H9 (cell line): ENCODE measurements around the gene KLHDC1. TPM values are rescaled to one million over a fixed set of nuclear protein-coding genes. Genes with fewer than 3 reads are reported as not detected.

Experiments used
- DNase-seq: peaks from one replicate; pipeline ENCODE4 v3.0.0-alpha.2; 2017
- H2AFZ ChIP-seq: one replicate; pipeline ENCODE4 v1.6.1; 2013; ENCODE audit warnings: mild to moderate bottlenecking, low read length, control low read depth, moderate library complexity
- H2AK5ac ChIP-seq: 2 replicates; pipeline ENCODE4 v1.6.1; 2013; ENCODE audit warnings: low read length, control low read depth, mixed read lengths; ENCODE audit not compliant: insufficient read length
- H2BK120ac ChIP-seq: one replicate; pipeline ENCODE4 v1.6.1; 2013; ENCODE audit warnings: low read depth, mild to moderate bottlenecking, low read length, control low read depth, inconsistent platforms; ENCODE audit not compliant: poor library complexity, severe bottlenecking
- H2BK12ac ChIP-seq: 2 replicates; pipeline ENCODE4 v1.6.1; 2013; ENCODE audit warnings: low read length, control low read depth, mixed read lengths, low read depth; ENCODE audit not compliant: insufficient read length
- H2BK15ac ChIP-seq: 2 replicates; pipeline ENCODE4 v1.6.1; 2013; ENCODE audit warnings: low read depth, low read length, control low read depth
- H2BK20ac ChIP-seq: one replicate; pipeline ENCODE4 v1.6.1; 2013; ENCODE audit warnings: low read depth, mild to moderate bottlenecking, low read length, control low read depth, inconsistent platforms; ENCODE audit not compliant: poor library complexity, severe bottlenecking
- H2BK5ac ChIP-seq: 2 replicates; pipeline ENCODE4 v1.6.1; 2013; ENCODE audit warnings: low read length, control low read depth, mixed read lengths; ENCODE audit not compliant: insufficient read length
- H3K14ac ChIP-seq: 2 replicates; pipeline ENCODE4 v1.6.1; 2013; ENCODE audit warnings: low read length, control low read depth; ENCODE audit not compliant: insufficient read depth
- H3K18ac ChIP-seq: 2 replicates; pipeline ENCODE4 v1.6.1; 2013; ENCODE audit warnings: low read depth, mild to moderate bottlenecking, mixed read lengths, low read length, control low read depth; ENCODE audit not compliant: insufficient read length
- H3K23ac ChIP-seq: 2 replicates; pipeline ENCODE4 v1.6.1; 2013; ENCODE audit warnings: low read length, control low read depth, mixed read lengths, low read depth; ENCODE audit not compliant: insufficient read length
- H3K23me2 ChIP-seq: 2 replicates; pipeline ENCODE4 v1.6.1; 2013; ENCODE audit warnings: low read depth, mild to moderate bottlenecking, mixed read lengths, low read length, control low read depth; ENCODE audit not compliant: insufficient read length, poor library complexity, severe bottlenecking
- H3K27ac ChIP-seq: 2 replicates; pipeline ENCODE4 v1.5.1; 2013; ENCODE audit warnings: low read length, control low read depth, mixed read lengths, low read depth; ENCODE audit not compliant: insufficient read length
- H3K27me3 ChIP-seq: 2 replicates; pipeline ENCODE4 v1.6.1; 2013; ENCODE audit warnings: low read length, control low read depth, inconsistent platforms; ENCODE audit not compliant: insufficient read depth
- H3K4ac ChIP-seq: 2 replicates; pipeline ENCODE4 v1.6.1; 2013; ENCODE audit warnings: low read depth, mild to moderate bottlenecking, control low read depth, inconsistent platforms, low read length, moderate library complexity
- H3K4me1 ChIP-seq: 2 replicates; pipeline ENCODE4 v1.6.1; 2013; ENCODE audit warnings: low read length, control low read depth, inconsistent platforms; ENCODE audit not compliant: insufficient read depth
- H3K4me2 ChIP-seq: 2 replicates; pipeline ENCODE4 v1.6.1; 2013; ENCODE audit warnings: low read length, control low read depth, mixed read lengths; ENCODE audit not compliant: insufficient read length, insufficient read depth
- H3K56ac ChIP-seq: 2 replicates; pipeline ENCODE4 v1.6.1; 2013; ENCODE audit warnings: low read depth, mild to moderate bottlenecking, mixed read lengths, low read length, control low read depth; ENCODE audit not compliant: insufficient read length
- H3K79me1 ChIP-seq: 2 replicates; pipeline ENCODE4 v1.6.1; 2013; ENCODE audit warnings: low read depth, mild to moderate bottlenecking, moderate library complexity, low read length, control low read depth, inconsistent platforms; ENCODE audit not compliant: insufficient read depth, poor library complexity, severe bottlenecking
- H3K79me2 ChIP-seq: 2 replicates; pipeline ENCODE4 v1.6.1; 2013; ENCODE audit warnings: low read length, control low read depth, inconsistent platforms; ENCODE audit not compliant: insufficient read depth
- H3K9ac ChIP-seq: 2 replicates; pipeline ENCODE4 v1.6.1; 2013; ENCODE audit warnings: low read length, control low read depth, mixed read lengths; ENCODE audit not compliant: insufficient read length; ENCODE audit errors: extremely low read depth
- H3K9me3 ChIP-seq: one replicate; pipeline ENCODE4 v1.6.1; 2013; ENCODE audit warnings: low read depth, low read length, inconsistent platforms; ENCODE audit not compliant: control insufficient read depth
- H3T11ph ChIP-seq: one replicate; pipeline ENCODE4 v1.6.1; 2013; ENCODE audit warnings: mild to moderate bottlenecking, low read length, control low read depth, inconsistent platforms
- H4K20me1 ChIP-seq: one replicate; pipeline ENCODE4 v1.6.1; 2013; ENCODE audit not compliant: control insufficient read depth, insufficient read length, insufficient read depth
- H4K5ac ChIP-seq: 2 replicates; pipeline ENCODE4 v1.6.1; 2013; ENCODE audit warnings: low read depth, mild to moderate bottlenecking, mixed read lengths, low read length, control low read depth; ENCODE audit not compliant: insufficient read length
- H4K8ac ChIP-seq: replicated peaks from 2 replicates; pipeline ENCODE4 v1.6.1; 2013; ENCODE audit warnings: low read length, control low read depth, mixed read lengths, low read depth; ENCODE audit not compliant: insufficient read length
- H4K91ac ChIP-seq: 2 replicates; pipeline ENCODE4 v1.6.1; 2013; ENCODE audit warnings: low read depth, mild to moderate bottlenecking, moderate library complexity, mixed read lengths, low read length, control low read depth; ENCODE audit not compliant: insufficient read length
- H3K27ac Mint-ChIP-seq, 3 experiments: 2 replicates in 2 of 3; 3 replicates in 1 of 3; pipeline ENCODE4 v1.8.0; 2020 to 2021; ENCODE audit warnings: mixed read lengths in 3 of 3, mild to moderate bottlenecking in 1 of 3, moderate library complexity in 1 of 3
- H3K27me3 Mint-ChIP-seq: 2 replicates; pipeline ENCODE4 v1.8.0; 2021; ENCODE audit warnings: low read depth, mild to moderate bottlenecking, moderate library complexity, mixed read lengths
- H3K36me3 Mint-ChIP-seq, 3 experiments: 2 replicates in 2 of 3; 3 replicates in 1 of 3; pipeline ENCODE4 v1.8.0; 2020 to 2021; ENCODE audit warnings: low read depth in 3 of 3, mixed read lengths in 3 of 3; ENCODE audit not compliant: insufficient read depth in 1 of 3
- H3K4me1 Mint-ChIP-seq, 2 experiments: 2 replicates each; pipeline ENCODE4 v1.8.0; 2020; ENCODE audit warnings: mixed read lengths in 2 of 2
- H3K4me3 Mint-ChIP-seq, 2 experiments: 2 replicates in 1 of 2; 3 replicates in 1 of 2; pipeline ENCODE4 v1.8.0; 2020 to 2021; ENCODE audit warnings: mild to moderate bottlenecking in 2 of 2, mixed read lengths in 2 of 2, moderate library complexity in 1 of 2
- H3K9me3 Mint-ChIP-seq, 2 experiments: 2 replicates in 1 of 2; 3 replicates in 1 of 2; pipeline ENCODE4 v1.8.0; 2020; ENCODE audit warnings: mild to moderate bottlenecking in 2 of 2, mixed read lengths in 2 of 2, moderate library complexity in 1 of 2
- WGBS: extraction: QIAGEN DNeasy Blood & Tissue Kit; methylation state at CpG from one replicate; pipeline ENCODE4 v1.1.7; 2013; ENCODE audit warnings: missing lambda C conversion rate, low lambda C conversion rate, mixed read lengths; ENCODE audit not compliant: insufficient read length; ENCODE audit errors: extremely low coverage; 5-methylcytosine and 5-hydroxymethylcytosine counted together
- total RNA-seq: library from RNA; stranded (reverse); gene quantifications from 2 replicates; pipeline ENCODE4 v1.2.1, GENCODE V29; 2021
- TF ChIP-seq, protein P1 (sequence below): fragments of 200-600 bp; sonication (generic); conservative IDR thresholded peaks from 3 replicates; pipeline ENCODE4 v1.8.0; 2021; ENCODE audit warnings: antibody characterized with exemption, mild to moderate bottlenecking

Gene KLHDC1
- total RNA-seq, 1 experiment from 2014 or later: not detected

DNA sequence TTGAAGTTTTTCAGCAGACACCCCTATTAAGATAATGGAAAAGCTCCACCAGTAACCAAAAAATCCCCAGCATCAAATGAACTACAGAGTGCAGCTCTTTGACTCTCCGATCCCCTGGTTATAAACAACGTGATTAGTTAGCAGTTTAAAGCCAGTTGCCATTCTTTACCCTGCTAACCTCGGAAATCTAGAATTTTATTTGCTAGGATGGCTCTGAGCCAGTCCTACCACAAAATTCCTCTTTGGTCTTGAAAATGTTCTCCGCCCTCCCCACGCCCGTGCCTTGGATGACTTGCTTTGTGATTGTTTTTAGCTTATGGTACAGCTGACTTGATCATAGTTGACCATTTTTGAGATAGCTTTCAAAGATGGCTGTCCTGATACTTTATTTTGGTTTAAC is 76.3 kb downstream of the KLHDC1 start:
- no CpG with 5 or more reads among the region's 6 CpGs for WGBS
- Histone ChIP-seq H3K9ac (peak overlapping the region; percentile 97), H3K23ac (no peak overlapping the region), H3K79me1 (no peaks in the 10 kb centered on the region), H2BK5ac (no peak overlapping the region), H4K5ac (no peak overlapping the region), H4K20me1 (no peaks in the 10 kb centered on the region), H3K27me3 (no peaks in the 10 kb centered on the region), H2AFZ (no peak overlapping the region), H2AK5ac (no peak overlapping the region), H2BK15ac (no peak overlapping the region), H3K18ac (peak overlapping the region; percentile 4), H2BK12ac (no peak overlapping the region), H3K9me3 (no peaks in the 10 kb centered on the region), H3K27ac (no peak overlapping the region), H3K4ac (no peak overlapping the region), H4K91ac (no peak overlapping the region), H3K4me1 (peaks cover 5% of the 10 kb centered on the region), H3K14ac (no peak overlapping the region), H3K4me2 (peak overlapping the region; percentile 94), H2BK20ac (no peak overlapping the region), H3T11ph (no peak overlapping the region), H2BK120ac (no peak overlapping the region), H3K23me2 (peaks cover 18% of the 10 kb centered on the region), H3K56ac (no peak overlapping the region), H3K79me2 (peaks cover 5% of the 10 kb centered on the region; the same call in 1 of the 2 replicates), H4K8ac (no peak overlapping the region)
- peaks cover 0 to 5% (median 4%) of the 10 kb centered on the region in 3 experiments; a peak in 2 of 7 replicates for H3K36me3 Mint-ChIP-seq
- H3K4me3 Mint-ChIP-seq: peak overlapping the region; percentile 94 to 99
- peaks cover 25% of the 10 kb centered on the region in 2 experiments for H3K4me1 Mint-ChIP-seq
- no peaks in the 10 kb centered on the region for H3K27me3 Mint-ChIP-seq
- DNase-seq: no peak
- TF ChIP-seq, protein P1, sequence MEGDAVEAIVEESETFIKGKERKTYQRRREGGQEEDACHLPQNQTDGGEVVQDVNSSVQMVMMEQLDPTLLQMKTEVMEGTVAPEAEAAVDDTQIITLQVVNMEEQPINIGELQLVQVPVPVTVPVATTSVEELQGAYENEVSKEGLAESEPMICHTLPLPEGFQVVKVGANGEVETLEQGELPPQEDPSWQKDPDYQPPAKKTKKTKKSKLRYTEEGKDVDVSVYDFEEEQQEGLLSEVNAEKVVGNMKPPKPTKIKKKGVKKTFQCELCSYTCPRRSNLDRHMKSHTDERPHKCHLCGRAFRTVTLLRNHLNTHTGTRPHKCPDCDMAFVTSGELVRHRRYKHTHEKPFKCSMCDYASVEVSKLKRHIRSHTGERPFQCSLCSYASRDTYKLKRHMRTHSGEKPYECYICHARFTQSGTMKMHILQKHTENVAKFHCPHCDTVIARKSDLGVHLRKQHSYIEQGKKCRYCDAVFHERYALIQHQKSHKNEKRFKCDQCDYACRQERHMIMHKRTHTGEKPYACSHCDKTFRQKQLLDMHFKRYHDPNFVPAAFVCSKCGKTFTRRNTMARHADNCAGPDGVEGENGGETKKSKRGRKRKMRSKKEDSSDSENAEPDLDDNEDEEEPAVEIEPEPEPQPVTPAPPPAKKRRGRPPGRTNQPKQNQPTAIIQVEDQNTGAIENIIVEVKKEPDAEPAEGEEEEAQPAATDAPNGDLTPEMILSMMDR: no peak
- 0 out of 5 replicates have a peak, but pooled peaks cover 0 to 3% of the 10 kb centered on the region in 2 experiments for H3K9me3 Mint-ChIP-seq
- H3K27ac Mint-ChIP-seq: peak overlapping the region in 2 of 3 experiments; percentile 100; a peak in 5 of 7 replicates
